GM21825 (cell line): Measurements from ENCODE around the gene ANKLE2.
"Not testable (repeated sequence)": the region's sequence is repeated elsewhere in the genome, so short reads cannot be mapped to it uniquely, and the experiment has no call there.

Source experiments
- ATAC-seq: cut with Tn5 transposase; IDR thresholded peaks from one replicate; pipeline ENCODE4 v1.9.1; 2021; ENCODE audit warnings: mild to moderate bottlenecking, moderate library complexity; ENCODE audit not compliant: unreplicated experiment

The ANKLE2 gene

DNA sequence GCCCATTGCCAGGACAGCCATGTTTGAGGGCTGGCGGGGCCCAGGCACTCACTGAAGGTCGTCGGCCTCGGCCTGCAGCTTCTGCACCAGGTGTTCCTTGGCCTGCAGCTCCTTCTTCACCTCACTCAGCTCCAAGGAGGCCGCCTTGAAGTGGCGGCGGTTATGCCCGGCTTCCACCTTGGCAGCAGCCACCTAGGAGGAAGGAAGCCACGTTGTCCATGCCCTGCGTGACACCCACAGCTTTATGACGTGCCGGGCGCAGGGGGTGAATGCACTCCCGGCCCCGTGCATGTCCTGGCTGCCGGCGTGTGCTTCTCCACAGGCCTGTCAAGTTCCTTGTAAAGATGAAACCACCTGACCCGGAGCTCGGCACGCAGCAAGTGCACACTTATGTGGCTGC is 16.0 kb upstream of the ANKLE2 start:
- ATAC-seq = no peak

DNA sequence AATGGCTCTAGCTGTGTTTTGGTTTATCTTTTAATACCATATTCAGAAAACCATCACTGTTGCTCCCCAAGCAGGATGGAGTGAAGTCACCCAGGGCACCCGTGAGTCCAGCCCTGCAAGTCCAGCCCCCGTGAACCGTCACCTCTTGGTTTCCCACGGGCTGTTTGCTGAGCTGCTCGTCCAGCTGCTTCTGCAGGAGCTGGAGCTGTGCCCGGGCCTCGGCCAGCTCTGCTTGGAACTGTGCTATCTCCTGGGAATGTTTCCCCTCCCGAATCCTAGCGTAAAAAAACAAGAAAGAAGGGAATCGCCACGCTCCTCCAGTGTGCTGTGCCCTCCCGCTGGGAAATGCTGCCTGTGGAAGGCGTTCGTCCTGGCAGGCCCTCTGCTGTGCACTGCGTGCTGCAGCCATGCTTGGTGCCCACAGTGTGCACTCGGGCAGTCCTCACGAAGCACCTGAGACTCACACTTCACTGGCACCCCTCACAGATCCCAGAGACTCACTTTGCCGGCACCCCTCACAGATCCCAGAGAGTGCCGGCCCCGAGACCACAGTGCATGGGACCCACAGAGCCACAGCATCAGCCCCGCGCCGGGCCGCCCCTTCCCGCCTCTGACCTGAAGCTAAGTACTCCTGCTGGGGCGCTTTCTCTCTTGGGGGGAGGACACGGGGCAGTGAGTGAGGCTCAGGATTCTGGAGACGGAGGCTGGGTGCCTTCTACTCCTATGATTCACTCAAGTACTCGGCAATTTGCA is 15.4 kb upstream of the ANKLE2 start:
- no peak for ATAC-seq

DNA sequence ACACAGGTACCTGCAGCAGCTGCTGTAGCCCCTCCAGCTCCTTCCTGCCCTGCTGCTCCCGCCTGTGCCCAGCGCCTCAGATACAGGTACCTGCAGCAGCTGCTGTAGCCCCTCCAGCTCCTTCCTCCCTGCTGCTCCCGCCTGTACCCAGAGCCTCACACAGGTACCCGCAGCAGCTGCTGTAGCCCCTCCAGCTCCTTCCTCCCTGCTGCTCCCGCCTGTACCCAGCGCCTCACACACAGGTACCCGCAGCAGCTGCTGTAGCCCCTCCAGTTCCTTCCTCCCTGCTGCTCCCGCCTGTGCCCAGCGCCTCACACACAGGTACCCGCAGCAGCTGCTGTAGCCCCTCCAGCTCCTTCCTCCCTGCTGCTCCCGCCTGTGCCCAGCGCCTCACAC is 14.6 kb upstream of the ANKLE2 start:
- ATAC-seq = not testable (repeated sequence)

DNA sequence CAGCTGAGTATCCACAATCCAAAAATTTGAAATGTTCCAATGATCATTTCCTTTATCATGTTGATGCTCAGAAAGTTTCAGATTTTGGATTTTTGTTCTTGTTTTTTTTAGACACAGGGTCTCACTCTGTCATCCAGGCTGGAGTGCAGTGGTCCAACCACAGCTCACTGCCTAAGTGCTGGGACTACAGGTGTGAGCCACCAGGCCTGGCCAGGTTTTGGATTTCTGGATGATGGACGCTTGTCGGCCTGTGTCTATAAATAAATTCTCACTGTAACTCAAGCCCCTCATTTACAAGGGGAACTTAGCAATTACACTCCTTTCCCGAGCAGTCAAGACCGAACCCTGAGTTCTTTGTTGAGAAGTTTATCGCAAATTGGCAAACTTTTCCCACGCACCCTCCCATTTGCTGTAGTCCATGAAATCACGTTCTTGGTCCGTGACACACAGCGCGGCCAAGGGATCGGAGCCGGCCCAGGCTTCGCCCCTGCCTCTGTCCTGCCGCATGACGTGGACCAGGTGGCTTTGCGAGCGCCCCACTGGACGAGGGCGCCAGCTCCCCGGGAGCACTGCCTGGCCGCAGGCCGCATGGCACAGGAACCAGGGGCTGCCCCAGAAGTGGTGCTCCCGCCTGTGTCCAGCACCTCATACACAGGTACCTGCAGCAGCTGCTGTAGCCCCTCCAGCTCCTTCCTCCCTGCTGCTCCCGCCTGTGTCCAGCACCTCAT is 14.0 kb upstream of the ANKLE2 start:
- no peak for ATAC-seq

DNA sequence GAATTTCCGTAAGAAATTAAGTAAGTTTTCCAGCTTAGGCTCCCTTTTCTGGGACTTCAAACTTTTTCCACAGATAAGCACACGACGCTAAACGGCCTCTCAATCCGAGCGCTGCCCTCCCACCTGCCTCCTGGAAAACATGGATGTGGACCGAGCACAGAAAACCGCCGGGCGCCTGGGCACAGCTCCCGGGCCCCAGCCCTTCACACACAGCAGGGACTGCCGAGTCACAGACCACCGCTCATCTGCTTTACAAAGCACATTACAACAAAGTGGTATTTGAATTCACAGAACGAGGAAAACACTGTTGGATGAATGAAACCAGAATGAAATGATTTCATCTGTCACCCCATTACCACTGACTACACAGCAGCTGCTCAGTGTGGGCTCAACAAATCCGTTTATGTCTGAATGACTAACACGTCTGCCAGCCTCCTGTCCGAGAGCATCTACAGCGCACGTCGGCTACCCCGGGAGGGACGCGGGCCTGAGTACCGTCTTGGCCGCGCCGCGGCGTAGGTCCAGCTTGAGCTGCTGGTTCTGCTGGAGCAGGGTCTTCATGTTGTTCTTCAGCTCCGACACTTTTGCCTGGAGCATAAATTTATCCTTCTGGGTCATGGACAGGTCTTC is 13.1 kb upstream of the ANKLE2 start:
- ATAC-seq = no peak

DNA sequence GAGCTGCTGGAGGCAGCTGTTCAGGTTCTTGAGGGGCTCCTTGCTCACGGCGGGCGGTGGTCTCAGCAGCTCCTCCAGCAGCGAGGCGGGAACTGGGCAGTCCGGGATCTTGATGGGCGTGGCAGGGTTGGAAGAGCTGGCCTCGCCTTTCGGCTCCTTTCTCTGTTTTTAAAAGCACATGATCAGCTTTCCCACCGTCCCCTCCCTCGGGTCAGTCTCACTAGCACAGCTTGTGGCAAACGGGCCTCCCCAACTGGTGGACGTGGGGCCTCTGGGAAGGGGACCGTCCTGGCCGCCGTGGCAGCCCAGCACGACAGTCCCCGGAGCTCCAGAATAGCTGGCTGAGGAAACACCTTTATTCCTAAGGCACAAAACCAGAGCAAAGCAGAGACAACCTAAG is 12.5 kb upstream of the ANKLE2 start:
- no peak for ATAC-seq

DNA sequence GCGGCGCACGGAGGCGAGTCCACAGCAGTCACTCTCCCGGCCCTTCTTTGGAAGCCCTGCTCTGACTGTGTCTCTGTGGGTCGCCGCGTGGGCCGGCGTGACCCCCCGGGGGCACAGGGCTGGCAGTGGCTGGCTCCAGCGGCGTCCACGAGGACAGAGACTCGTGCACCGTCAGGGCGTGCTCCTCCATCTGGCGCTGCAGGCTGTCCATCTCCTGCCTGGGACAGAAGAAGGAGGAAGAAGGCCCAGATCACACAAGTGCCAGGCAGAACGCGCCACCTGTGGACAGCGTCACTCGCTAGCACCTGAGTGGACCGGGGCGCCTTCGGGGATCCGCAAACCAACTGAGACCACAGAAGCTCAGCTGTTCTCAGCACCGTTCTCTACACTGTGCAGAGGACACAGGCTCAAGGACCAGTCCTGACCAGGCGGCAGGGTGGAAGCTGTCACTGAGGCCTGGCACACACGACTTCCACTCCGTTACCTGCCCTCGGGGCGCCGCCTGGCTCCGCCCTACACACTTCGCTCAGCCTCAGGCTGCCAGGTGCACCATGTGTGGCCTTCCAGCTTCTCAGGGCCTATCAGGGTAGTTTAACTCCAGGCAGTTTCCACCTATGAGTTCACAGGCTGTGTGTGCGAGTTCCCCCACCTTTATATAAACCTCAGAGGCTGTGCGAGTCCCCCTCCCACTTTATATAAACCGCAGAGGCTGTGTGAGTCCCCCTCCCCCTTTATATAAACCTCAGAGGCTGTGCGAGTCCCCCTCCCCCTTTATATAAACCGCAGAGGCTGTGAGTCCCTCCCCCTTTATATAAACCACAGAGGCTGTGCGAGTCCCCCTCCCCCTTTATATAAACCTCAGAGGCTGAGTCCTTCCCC is 11.7 kb upstream of the ANKLE2 start:
- no peak for ATAC-seq

DNA sequence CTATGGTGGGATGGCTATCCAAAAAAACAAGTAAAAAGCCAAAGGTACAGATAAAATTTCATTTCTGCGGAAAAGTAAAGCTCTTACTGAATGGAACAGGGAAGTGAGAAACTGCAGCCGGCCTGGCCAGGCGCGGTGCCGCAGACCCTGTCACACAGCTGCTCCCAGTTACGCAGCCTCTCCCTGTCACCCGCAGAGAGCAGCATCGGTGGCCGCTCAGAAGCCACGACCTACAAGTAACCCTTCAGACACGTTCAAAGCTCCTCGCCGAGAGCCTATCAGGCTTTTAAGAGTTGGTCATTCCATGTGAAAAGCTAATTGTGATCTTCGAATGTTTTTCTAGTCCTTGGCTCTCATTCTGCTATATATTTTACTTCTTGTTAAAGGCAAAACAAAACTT is 11.0 kb upstream of the ANKLE2 start:
- no peak for ATAC-seq

DNA sequence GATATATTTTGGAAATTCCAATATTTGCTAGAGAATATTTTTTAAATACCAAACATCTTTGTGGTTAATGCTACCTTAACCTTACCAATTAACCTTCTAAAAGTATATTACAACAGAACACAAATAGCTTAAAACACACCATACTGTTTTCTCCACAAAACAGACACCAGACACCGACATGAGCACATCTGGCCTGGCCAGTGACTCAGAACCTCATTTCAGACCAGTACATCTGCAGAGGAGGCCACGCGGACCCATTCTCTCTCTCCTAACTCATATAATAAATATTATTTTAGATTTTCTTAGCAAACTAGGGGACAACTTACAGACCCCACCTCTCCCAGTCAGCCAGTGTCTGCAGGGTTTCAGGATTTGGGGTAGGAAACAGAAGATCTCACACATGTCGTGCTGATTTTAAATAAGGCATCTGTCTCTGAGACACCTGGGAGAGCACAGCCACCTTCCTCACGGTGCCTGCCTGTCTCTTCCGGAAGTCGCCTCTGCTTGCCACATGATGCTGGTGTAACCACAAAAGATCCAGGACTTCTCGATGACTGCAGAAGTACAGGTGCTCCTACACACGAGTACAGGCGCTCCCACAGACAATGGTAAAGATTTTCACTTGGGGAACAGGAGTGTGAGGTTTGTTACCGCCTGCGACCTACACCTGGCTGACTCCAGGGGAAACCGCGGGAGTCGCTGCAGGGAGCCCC is 9.7 kb upstream of the ANKLE2 start:
- ATAC-seq = peak; percentile 52

DNA sequence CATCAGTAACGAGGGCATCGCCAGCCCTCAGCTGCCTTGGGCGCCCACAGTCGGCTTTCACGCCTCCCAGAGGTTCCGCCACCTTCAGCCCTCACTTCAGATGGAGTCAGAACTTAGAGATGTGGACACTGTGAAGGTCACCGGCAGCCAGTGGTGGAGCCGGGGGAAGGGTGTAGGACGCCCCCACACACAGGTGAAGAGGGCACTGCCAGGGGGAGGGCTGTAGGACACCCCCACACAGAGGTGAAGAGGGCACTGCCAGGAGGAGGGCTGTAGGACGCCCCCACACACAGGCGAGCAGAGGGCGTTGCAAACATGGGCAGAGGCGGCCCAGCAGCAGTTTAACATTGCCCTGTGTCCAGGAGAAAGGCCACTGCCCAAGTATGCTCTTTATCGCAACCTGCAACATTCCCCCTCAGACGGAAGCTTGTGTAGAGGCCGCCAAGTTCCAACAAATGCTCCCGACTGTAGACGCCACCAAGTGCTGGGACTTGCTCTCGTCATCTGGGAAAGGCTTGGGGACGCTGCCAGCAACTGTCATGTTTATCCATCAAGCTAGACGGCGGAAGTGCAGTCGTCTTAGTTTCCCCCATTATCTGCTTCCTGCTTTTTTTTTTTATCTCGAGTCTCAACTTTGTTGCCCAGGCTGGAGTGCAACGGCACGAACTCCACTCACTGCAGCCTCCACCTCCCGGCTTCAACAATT is 4.9 kb upstream of the ANKLE2 start:
- no peak for ATAC-seq

DNA sequence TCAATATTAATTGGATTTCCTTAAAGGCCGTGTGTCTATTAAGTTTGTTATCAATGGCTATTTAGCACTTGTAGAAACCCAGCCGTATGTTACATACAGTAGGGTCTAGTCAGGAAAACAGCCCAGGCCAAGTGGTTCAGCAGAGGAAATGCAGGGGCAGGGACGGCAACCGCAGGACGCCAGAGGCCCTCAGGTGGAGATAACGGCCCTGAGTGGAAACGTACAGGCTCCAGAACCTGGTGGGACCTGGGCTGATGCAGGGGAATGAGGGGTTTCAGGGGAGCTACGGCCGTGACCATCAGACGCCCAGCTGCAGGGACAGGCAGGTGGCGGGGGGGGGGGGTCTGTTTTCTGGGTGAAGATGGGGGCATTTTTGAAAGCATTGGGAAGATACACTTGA is 3.7 kb upstream of the ANKLE2 start:
- ATAC-seq = no peak

DNA sequence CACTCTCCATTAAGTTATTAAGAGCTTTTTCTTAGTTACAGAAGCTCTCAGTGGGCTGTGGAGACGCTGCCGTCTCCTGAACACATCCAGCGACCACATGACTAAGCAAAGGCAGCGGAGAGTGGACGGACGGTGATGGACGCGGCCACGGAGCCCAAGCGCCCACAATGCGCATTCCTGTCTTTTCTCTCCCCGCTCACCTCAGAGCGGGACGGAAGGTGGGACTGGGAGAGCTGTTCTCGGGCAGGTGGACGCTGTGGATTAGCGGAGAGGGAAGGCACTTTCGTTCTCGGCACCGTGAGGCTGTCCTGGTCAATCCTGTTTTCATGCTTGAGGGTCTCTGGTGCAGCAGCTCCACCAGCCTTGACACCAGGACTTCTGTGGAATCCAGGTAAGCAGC is 2.6 kb upstream of the ANKLE2 start:
- ATAC-seq = no peak

DNA sequence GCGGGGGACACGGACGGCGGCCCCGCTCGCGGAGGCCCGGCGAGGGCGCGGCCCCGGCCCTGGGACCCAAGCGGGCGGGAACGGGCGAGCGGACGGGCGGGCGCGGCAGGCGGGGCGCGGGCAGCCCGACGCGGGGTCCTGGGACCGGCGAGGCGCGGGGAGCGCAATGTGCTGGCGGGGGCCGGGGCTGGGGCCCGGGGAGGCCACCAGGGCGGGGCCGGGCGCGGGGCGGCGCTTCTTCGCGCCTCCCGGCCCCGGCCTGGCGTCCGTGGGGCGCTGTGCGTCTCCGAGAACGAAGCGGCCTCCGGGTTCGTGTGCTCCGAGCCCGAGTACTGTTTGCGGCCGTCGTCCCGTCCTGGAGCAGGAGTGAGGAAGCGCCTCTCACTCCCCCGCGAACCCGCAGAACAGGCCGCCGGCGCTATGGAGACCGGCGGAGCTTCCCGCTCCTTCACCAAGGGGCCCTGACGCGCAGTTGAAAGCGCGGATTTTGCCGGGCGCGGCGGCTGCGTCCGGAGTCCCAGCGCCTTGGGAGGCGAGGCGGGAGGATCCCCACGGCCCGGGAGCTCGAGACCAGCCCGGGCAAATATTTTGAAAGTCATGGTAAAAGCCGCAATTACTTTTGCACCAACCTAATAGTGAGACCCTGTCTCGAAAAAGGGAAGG is 420 bp upstream of the ANKLE2 start:
- ATAC-seq = peak; percentile 79

DNA sequence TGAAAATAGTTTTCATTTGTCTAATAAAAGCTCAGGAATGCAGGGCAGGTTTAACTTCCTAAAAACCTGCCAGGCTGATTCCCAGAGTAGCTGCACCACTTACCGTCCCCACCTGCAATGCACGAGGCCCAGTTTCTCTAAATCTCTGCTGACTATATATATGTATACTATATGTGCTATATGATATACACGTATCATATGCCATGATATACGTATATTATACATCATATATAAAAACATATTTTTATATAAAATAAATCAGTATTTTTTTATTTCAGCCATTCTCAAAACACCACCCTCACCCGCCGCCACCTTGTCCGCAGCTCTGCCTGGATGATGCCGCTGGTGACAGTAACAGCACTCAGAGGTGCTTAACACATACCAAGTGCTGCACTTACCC is 2.3 kb downstream of the ANKLE2 start:
- no peak for ATAC-seq

DNA sequence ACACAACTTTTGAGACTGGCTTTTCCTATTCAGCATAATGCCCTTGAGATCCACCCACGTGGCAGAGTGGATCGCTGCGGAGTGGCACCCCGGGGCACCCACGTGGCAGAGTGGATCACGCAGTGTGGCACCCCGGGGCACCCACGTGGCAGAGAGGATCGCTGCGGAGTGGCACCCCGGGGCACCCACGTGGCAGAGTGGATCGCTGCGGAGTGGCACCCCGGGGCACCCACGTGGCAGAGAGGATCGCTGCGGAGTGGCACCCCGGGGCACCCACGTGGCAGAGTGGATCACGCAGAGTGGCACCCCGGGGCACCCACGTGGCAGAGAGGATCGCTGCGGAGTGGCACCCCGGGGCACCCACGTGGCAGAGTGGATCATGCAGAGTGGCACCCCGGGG is 2.8 kb downstream of the ANKLE2 start:
- ATAC-seq = not testable (repeated sequence)

DNA sequence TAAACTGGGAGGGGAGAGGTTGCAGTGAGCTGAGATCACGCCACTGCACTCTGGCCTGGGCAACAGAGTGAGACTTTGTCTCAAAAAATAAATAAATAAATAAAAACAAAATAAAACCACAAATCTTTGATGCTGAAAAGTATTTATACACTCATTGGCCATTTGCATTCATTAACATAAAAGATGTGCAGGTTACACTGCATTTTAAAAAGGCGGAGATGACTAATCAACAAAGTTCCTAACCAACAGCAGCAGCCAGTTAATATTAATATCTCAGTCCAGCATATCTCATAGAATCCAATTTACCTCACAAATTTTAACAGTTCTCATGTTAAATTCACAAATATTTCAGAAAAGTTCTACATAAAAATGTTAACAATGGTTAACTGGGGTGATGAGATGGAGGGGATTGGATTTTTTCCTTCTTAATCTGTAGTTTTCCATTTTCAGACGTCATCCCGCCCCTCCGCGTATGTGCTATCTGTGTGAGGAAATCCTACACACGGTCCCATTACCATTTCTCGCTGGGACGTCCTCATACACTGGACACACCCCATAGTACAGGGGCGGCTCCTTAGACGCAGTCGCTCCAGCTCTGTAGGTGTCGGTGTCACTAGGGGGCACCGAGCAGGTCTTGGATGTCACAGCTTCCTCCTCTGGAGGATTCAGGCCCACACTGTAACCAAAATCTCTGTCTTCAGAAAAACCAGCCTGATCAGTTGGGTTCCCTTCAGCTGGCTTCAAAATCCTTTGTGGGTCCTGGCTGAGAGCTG is 7.3 kb downstream of the ANKLE2 start:
- no peak for ATAC-seq

DNA sequence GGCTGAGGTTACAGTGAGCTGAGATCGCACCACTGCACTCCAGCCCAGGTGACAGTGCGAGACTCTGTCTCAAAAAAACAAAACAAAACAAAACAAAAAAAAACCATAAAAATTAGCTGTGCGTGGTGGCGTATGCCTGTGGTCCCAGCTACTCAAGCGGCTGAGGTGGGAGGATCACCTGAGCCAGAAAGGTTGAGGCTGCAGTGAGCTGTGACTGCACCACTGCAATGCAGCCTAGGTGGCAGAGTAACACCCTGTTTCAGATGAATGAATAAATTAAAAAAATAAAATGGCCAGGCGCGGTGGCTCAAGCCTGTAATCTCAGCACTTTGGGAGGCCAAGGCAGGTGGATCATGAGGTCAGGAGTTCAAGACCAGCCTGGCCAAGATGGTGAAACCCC is 8.0 kb downstream of the ANKLE2 start:
- ATAC-seq = not testable (repeated sequence)

DNA sequence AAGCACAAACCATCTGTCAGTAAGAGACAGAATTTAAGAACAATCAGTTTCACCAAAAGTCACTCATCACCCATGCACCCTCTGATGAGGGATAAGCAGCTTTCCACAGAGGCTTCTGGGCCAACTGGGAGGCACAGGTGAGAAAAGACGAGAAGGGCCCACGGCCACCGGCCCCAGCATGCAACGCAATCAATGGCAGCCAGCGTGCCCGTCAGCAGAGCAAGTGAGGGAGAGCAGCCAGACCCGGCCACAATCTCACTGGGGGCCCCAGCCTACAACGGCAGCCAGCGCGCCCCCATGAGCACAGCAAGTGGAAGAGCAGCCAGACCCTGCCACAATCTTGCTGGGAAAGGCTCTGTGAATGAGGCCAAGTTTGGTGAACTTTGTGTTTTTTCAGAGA is 13.3 kb downstream of the ANKLE2 start:
- ATAC-seq = no peak

DNA sequence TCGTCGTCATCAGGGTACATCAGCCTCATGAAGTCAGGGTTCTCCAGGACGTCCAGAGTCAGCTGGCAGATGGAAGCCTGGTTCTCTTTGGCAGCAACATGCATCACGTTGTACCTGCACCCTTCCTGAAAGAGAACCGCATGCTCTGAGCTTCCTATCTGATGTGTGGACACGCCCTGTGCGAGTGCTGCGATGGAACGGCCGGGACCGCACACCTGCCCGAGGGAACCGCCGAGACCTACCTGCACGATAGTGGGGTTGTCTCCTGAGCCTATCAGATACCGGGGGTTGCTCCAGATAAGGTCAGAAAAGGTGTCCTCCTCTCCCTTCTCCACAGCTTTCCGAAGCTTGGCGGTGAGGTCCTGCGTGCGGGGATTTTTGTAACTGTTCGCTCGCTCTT is 13.7 kb downstream of the ANKLE2 start:
- no peak for ATAC-seq
